K562 (cell line): Measurements from ENCODE around the gene MAP3K13. TPM values are rescaled to one million over a fixed set of nuclear protein-coding genes. Genes with fewer than 3 reads are reported as not detected.

Experiments
- ATF1 ChIP-seq, 2 experiments: fragments of 450-650 bp in 1 of 2; IDR thresholded peaks; 2 replicates each; pipeline ENCODE4 v1.6.1; 2016; ENCODE audit warnings: missing compliant biosample characterization in 1 of 2, missing genetic modification characterization in 1 of 2
- CEBPB ChIP-seq: fragments of 450-650 bp; IDR thresholded peaks from 2 replicates; pipeline ENCODE4 v1.6.1; 2016; ENCODE audit warnings: missing genetic modification characterization, missing compliant biosample characterization
- CEBPG ChIP-seq, 3 experiments: fragments of 200-800 bp in 1 of 3; sonication (Bioruptor generic) in 1 of 3; sonication (generic) in 1 of 3; formaldehyde crosslinking in 1 of 3; IDR thresholded peaks in 2 of 3; conservative IDR thresholded peaks in 1 of 3; 2 replicates each; pipeline versions ENCODE4 v1.6.1 to v1.8.0; 2016 to 2022; ENCODE audit warnings: missing compliant biosample characterization in 2 of 3, missing genetic modification characterization in 2 of 3, mild to moderate bottlenecking in 1 of 3, missing genetic modification reagents in 1 of 3
- DACH1 ChIP-seq: fragments of 450-650 bp; IDR thresholded peaks from 2 replicates; pipeline ENCODE4 v1.6.1; 2018; ENCODE audit not compliant: partially characterized antibody
- EP300 ChIP-seq: IDR thresholded peaks from 2 replicates; pipeline ENCODE4 v1.6.1; 2012; ENCODE audit warnings: low read length, improper control_type of control experiment
- ETV6 ChIP-seq, 3 experiments: fragments of 150-350 bp in 1 of 3; sonication (generic) in 1 of 3; formaldehyde crosslinking in 1 of 3; IDR thresholded peaks; 2 replicates each; pipeline versions ENCODE4 v1.6.1 to v1.8.0; 2014 to 2022; ENCODE audit warnings: borderline replicate concordance in 2 of 3, low read depth in 2 of 3, antibody characterized with exemption in 1 of 3, low read length in 1 of 3, mild to moderate bottlenecking in 1 of 3, missing genetic modification reagents in 1 of 3
- FOSL1 ChIP-seq: fragments of 200-800 bp; sonication (Bioruptor generic); conservative IDR thresholded peaks from 2 replicates; pipeline ENCODE4 v1.6.1; 2016; ENCODE audit warnings: missing genetic modification characterization, missing compliant biosample characterization
- HDAC1 ChIP-seq, 2 experiments: fragments of 450-650 bp; IDR thresholded peaks; 2 replicates each; pipeline ENCODE4 v1.6.1; 2016 to 2017; ENCODE audit warnings: inconsistent platforms in 1 of 2, mild to moderate bottlenecking in 1 of 2, moderate library complexity in 1 of 2
- NCOR1 ChIP-seq: fragments of 450-650 bp; IDR thresholded peaks from 2 replicates; pipeline ENCODE4 v1.6.1; 2016; ENCODE audit warnings: mild to moderate bottlenecking, moderate library complexity
- POLR2AphosphoS5 ChIP-seq: IDR thresholded peaks from 2 replicates; pipeline ENCODE4 v1.6.1; 2011; ENCODE audit warnings: mild to moderate bottlenecking, low read depth, low read length, moderate library complexity; ENCODE audit not compliant: control insufficient read depth, insufficient read depth
- SMARCE1 ChIP-seq: fragments of 450-650 bp; IDR thresholded peaks from 2 replicates; pipeline ENCODE4 v1.7.1; 2016; ENCODE audit warnings: mild to moderate bottlenecking
- SOX6 ChIP-seq: fragments of 450-650 bp; IDR thresholded peaks from 2 replicates; pipeline ENCODE4 v1.6.1; 2014; ENCODE audit warnings: mild to moderate bottlenecking
- TBL1XR1 ChIP-seq, 2 experiments: IDR thresholded peaks; 2 replicates each; pipeline ENCODE4 v1.6.1; 2012; ENCODE audit warnings: improper control_type of control experiment in 2 of 2, low read length in 2 of 2, mild to moderate bottlenecking in 1 of 2
- ZNF507 ChIP-seq: conservative IDR thresholded peaks from 2 replicates; pipeline ENCODE4 v1.6.1; 2017; ENCODE audit warnings: missing genetic modification characterization, missing compliant biosample characterization
- polyA plus RNA-seq, 8 experiments: library from polyadenylated mRNA; depleted of rRNA in 4 of 8; stranded (reverse) in 5 of 8; unstranded in 3 of 8; fragments of >200 nt; fragmentation: Nextera tagmentation in 2 of 8; fragmentation: Illumina TruSeq in 1 of 8; extraction: Ambion mirVana in 2 of 8; extraction: Trizol in 1 of 8; gene quantifications; 2 replicates each; pipeline versions ENCODE4 v1.2.1 to v1.2.3, GENCODE V29; 2011 to 2014; ENCODE audit warnings: inconsistent platforms in 1 of 8, missing spikeins in 1 of 8
- total RNA-seq, 7 experiments: library from RNA; depleted of rRNA in 6 of 7; stranded (reverse); fragments of >200 nt in 6 of 7; fragmentation: Illumina TruSeq in 2 of 7; extraction: Trizol in 2 of 7; gene quantifications; 2 replicates each; pipeline versions ENCODE4 v1.2.1 to v1.2.3, GENCODE V29; 2011 to 2021; ENCODE audit warnings: low replicate concordance in 1 of 7
- TF ChIP-seq, protein P1 (sequence below): sonication (generic); formaldehyde crosslinking; IDR thresholded peaks from 2 replicates; pipeline ENCODE4 v1.9.0; 2022; ENCODE audit warnings: mild to moderate bottlenecking, missing genetic modification reagents
- TF ChIP-seq, protein P2 (sequence below): sonication (generic); formaldehyde crosslinking; IDR thresholded peaks from 2 replicates; pipeline ENCODE4 v1.8.0; 2022; ENCODE audit warnings: missing genetic modification reagents, mild to moderate bottlenecking, moderate library complexity, borderline replicate concordance
- TF ChIP-seq, protein P3 (sequence below): fragments of 450-650 bp; IDR thresholded peaks from 2 replicates; pipeline ENCODE4 v1.6.1; 2018; ENCODE audit not compliant: partially characterized antibody
- TF ChIP-seq, protein P4 (sequence below), 2 experiments: fragments of 200-800 bp in 1 of 2; sonication (Bioruptor generic) in 1 of 2; sonication (generic) in 1 of 2; formaldehyde crosslinking in 1 of 2; IDR thresholded peaks in 1 of 2; conservative IDR thresholded peaks in 1 of 2; 2 replicates each; pipeline versions ENCODE4 v1.5.0 to v1.6.1; 2016 to 2020; ENCODE audit warnings: missing compliant biosample characterization in 1 of 2, missing genetic modification characterization in 1 of 2, missing genetic modification reagents in 1 of 2

Gene MAP3K13
- total and polyA plus RNA-seq, 9 of the 15 experiments (the other 6 are each of a cell fraction or from before 2014, with no cell fraction given) = 0.04 to 0.32 (median 0.15) TPM; not detected in 2

DNA sequence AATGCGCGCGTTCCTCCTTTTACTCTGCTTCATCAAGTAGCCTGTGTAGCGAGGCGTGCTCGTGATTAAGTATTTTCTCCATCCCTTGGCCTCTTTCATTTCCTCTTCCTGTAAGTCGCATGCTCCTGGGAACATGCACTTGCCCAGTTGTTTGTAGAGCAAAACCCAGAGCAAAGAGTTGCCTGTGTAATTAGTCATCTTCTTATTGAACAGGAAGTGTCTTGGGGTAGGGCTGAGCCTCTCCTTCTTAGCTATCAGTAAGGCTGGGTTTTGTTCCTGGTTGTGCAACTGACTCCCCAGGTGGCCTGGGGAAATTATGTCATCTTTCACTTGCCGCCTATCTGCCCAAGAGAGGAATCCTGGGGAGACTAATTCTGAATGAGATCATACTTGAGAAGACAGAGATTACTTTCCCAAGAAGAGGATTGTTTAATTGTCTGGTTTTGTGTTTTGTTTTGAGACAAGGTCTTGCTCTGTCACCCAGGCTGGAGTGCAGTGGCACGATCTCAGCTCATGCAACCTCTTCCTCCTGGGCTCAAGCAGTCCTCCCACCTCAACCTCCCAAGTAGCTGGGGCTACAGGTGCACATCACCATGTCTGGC, 174.5 kb downstream of the MAP3K13 start (continued):
- TF ChIP-seq ETV6 (IDR thresholded peaks at IDR 0.05; ENCODE audit: borderline replicate concordance in 1 of 2, low read depth in 2 of 2, low read length in 1 of 2) (peak in 1 of 2 experiments; percentile 76; a peak in 1 of 4 replicates), ETV6 (CRISPR knock-in tag; IDR thresholded peaks at IDR 0.05; ENCODE audit: borderline replicate concordance) (no peak), CEBPG (CRISPR knock-in tag; IDR thresholded peaks at IDR 0.05) (peak; percentile 94), CEBPG (tag; conservative IDR thresholded peaks at IDR 0.05 in 1 of 2, IDR thresholded peaks at IDR 0.05 in 1 of 2) (peak; percentile 95 to 97), EP300 (peak; percentile 60), FOSL1 (peak; percentile 84), CEBPB (tag) (peak; percentile 99), NCOR1 (peak; percentile 51), ATF1 (CRISPR knock-in tag; IDR thresholded peaks at IDR 0.05) (no peak), ATF1 (tag; IDR thresholded peaks at IDR 0.05) (0 out of 2 replicates have a peak, but pooled peaks have one; percentile 13), TBL1XR1 (IDR thresholded peaks at IDR 0.05; ENCODE audit: low read length in 2 of 2) (peak in 1 of 2 experiments; percentile 76; a peak in 1 of 4 replicates), DACH1 (peak; percentile 71), HDAC1 (IDR thresholded peaks at IDR 0.05) (peak in 1 of 2 experiments; percentile 34; a peak in 1 of 4 replicates), SOX6 (peak; percentile 83), ZNF507 (tag) (no peak), POLR2AphosphoS5 (peak; percentile 59; the same call in 1 of the 2 replicates), SMARCE1 (peak; percentile 71; the same call in 1 of the 2 replicates)
- TF ChIP-seq, protein P1, sequence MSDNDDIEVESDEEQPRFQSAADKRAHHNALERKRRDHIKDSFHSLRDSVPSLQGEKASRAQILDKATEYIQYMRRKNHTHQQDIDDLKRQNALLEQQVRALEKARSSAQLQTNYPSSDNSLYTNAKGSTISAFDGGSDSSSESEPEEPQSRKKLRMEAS (CRISPR knock-in tag) = peak; percentile 29; the same call in 1 of the 2 replicates
- TF ChIP-seq, protein P2, sequence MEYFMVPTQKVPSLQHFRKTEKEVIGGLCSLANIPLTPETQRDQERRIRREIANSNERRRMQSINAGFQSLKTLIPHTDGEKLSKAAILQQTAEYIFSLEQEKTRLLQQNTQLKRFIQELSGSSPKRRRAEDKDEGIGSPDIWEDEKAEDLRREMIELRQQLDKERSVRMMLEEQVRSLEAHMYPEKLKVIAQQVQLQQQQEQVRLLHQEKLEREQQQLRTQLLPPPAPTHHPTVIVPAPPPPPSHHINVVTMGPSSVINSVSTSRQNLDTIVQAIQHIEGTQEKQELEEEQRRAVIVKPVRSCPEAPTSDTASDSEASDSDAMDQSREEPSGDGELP = peak; percentile 57
- TF ChIP-seq, protein P3, sequence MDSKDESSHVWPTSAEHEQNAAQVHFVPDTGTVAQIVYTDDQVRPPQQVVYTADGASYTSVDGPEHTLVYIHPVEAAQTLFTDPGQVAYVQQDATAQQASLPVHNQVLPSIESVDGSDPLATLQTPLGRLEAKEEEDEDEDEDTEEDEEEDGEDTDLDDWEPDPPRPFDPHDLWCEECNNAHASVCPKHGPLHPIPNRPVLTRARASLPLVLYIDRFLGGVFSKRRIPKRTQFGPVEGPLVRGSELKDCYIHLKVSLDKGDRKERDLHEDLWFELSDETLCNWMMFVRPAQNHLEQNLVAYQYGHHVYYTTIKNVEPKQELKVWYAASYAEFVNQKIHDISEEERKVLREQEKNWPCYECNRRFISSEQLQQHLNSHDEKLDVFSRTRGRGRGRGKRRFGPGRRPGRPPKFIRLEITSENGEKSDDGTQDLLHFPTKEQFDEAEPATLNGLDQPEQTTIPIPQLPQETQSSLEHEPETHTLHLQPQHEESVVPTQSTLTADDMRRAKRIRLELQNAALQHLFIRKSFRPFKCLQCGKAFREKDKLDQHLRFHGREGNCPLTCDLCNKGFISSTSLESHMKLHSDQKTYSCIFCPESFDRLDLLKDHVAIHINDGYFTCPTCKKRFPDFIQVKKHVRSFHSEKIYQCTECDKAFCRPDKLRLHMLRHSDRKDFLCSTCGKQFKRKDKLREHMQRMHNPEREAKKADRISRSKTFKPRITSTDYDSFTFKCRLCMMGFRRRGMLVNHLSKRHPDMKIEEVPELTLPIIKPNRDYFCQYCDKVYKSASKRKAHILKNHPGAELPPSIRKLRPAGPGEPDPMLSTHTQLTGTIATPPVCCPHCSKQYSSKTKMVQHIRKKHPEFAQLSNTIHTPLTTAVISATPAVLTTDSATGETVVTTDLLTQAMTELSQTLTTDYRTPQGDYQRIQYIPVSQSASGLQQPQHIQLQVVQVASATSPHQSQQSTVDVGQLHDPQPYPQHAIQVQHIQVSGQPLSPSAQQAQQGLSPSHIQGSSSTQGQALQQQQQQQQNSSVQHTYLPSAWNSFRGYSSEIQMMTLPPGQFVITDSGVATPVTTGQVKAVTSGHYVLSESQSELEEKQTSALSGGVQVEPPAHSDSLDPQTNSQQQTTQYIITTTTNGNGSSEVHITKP = peak; percentile 43
- TF ChIP-seq, protein P4, sequence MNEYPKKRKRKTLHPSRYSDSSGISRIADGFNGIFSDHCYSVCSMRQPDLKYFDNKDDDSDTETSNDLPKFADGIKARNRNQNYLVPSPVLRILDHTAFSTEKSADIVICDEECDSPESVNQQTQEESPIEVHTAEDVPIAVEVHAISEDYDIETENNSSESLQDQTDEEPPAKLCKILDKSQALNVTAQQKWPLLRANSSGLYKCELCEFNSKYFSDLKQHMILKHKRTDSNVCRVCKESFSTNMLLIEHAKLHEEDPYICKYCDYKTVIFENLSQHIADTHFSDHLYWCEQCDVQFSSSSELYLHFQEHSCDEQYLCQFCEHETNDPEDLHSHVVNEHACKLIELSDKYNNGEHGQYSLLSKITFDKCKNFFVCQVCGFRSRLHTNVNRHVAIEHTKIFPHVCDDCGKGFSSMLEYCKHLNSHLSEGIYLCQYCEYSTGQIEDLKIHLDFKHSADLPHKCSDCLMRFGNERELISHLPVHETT (CRISPR knock-in tag; conservative IDR thresholded peaks at IDR 0.05 in 1 of 2, IDR thresholded peaks at IDR 0.05 in 1 of 2) = 0 out of 4 replicates have a peak, but pooled peaks of 1 of the 2 experiments have one; percentile 40
